ENCODE results near the gene ATP2B2. TPM values are rescaled to one million over a fixed set of nuclear protein-coding genes. Genes with fewer than 3 reads are reported as not detected.

ATP2B2 gene
- total and polyA plus RNA-seq, 10 of the 15 experiments (the other 5 are each of a cell fraction or from before 2014, with no cell fraction given): 0.04 TPM; not detected in 9

DNA sequence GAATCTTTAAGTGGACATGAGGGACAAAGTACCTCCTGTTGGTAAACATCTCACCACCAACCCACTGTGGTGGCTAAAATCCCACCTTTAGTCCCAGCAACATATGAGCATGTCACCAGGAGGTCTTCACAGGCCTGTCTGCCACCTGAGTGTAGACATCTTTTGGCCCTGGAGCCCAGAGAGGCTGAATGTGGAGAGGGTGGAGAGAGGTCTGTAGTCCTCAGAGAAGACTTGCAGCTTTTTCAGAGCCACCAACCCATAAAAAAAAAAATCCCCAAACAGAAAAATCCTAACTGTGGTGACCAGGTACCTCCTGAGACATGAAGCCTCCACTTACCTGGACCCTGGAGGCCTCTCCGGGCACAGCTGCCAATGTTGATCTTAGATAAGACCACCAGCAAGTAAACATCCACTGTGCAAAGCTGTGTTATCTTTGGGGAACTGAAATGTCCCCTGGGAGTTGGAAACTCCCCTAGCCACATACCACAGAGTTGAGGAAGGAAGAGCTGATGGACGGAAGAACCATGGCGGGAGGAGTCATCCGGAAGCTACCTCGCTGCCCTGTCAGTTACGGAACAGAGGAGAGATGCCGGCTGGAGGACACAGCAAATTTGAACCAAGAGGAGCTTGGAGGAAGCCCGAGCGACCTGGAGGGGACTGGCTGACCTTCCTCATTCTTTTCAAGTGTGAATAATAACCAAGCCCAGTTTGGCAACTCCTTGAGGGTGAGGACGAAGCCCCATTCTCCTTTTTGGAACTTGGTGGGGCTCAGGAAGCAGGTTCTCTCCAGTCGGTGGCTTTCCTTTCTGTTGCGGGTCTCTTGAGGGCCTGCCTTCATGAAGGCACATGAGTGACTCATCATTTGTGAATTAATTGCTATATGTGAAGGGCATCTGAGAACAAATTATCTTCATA is 212.6 kb downstream of the ATP2B2 start, which contains the start of gene GHRL (continued):
- TF ChIP-seq, protein P1, sequence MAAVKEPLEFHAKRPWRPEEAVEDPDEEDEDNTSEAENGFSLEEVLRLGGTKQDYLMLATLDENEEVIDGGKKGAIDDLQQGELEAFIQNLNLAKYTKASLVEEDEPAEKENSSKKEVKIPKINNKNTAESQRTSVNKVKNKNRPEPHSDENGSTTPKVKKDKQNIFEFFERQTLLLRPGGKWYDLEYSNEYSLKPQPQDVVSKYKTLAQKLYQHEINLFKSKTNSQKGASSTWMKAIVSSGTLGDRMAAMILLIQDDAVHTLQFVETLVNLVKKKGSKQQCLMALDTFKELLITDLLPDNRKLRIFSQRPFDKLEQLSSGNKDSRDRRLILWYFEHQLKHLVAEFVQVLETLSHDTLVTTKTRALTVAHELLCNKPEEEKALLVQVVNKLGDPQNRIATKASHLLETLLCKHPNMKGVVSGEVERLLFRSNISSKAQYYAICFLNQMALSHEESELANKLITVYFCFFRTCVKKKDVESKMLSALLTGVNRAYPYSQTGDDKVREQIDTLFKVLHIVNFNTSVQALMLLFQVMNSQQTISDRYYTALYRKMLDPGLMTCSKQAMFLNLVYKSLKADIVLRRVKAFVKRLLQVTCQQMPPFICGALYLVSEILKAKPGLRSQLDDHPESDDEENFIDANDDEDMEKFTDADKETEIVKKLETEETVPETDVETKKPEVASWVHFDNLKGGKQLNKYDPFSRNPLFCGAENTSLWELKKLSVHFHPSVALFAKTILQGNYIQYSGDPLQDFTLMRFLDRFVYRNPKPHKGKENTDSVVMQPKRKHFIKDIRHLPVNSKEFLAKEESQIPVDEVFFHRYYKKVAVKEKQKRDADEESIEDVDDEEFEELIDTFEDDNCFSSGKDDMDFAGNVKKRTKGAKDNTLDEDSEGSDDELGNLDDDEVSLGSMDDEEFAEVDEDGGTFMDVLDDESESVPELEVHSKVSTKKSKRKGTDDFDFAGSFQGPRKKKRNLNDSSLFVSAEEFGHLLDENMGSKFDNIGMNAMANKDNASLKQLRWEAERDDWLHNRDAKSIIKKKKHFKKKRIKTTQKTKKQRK (IDR thresholded peaks at IDR 0.05; ENCODE audit: low read depth, low read length): no peak
- TF ChIP-seq IKZF2 (IDR thresholded peaks at IDR 0.05) (peak; percentile 79 to 84), ATF7 (IDR thresholded peaks at IDR 0.05; ENCODE audit: low read depth) (0 out of 2 replicates have a peak, but pooled peaks have one; percentile 16), BCL11A (IDR thresholded peaks at IDR 0.05; ENCODE audit: low read depth, low read length) (no peak), TBL1XR1 (IDR thresholded peaks at IDR 0.05; ENCODE audit: low read depth, low read length) (peak; percentile 12; the same call in 1 of the 2 replicates), ZNF622 (IDR thresholded peaks at IDR 0.05) (no peak), MXI1 (IDR thresholded peaks at IDR 0.05; ENCODE audit: low read depth, low read length) (peak; percentile 59; the same call in 1 of the 2 replicates), DPF2 (IDR thresholded peaks at IDR 0.05) (peak; percentile 78), SMC3 (IDR thresholded peaks at IDR 0.05; ENCODE audit: borderline replicate concordance, low read length) (no peak), SMAD1 (IDR thresholded peaks at IDR 0.05; ENCODE audit: low read depth, partially characterized antibody) (no peak), ZSCAN29 (IDR thresholded peaks at IDR 0.05) (no peak), RELA (IDR thresholded peaks at IDR 0.05; ENCODE audit: borderline replicate concordance, partially characterized antibody) (peak; percentile 99), CBX3 (IDR thresholded peaks at IDR 0.05; ENCODE audit: borderline replicate concordance, low read depth) (no peak), STAT3 (IDR thresholded peaks at IDR 0.05; ENCODE audit: low read depth, low read length) (no peak), ASH2L (IDR thresholded peaks at IDR 0.05; ENCODE audit: borderline replicate concordance, low read depth) (no peak), SIN3A (IDR thresholded peaks at IDR 0.05; ENCODE audit: low read depth, low read length) (no peak)
- TF ChIP-seq, protein P2, sequence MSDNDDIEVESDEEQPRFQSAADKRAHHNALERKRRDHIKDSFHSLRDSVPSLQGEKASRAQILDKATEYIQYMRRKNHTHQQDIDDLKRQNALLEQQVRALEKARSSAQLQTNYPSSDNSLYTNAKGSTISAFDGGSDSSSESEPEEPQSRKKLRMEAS (IDR thresholded peaks at IDR 0.05; ENCODE audit: low read depth, low read length): no peak
- TF ChIP-seq, protein P3, sequence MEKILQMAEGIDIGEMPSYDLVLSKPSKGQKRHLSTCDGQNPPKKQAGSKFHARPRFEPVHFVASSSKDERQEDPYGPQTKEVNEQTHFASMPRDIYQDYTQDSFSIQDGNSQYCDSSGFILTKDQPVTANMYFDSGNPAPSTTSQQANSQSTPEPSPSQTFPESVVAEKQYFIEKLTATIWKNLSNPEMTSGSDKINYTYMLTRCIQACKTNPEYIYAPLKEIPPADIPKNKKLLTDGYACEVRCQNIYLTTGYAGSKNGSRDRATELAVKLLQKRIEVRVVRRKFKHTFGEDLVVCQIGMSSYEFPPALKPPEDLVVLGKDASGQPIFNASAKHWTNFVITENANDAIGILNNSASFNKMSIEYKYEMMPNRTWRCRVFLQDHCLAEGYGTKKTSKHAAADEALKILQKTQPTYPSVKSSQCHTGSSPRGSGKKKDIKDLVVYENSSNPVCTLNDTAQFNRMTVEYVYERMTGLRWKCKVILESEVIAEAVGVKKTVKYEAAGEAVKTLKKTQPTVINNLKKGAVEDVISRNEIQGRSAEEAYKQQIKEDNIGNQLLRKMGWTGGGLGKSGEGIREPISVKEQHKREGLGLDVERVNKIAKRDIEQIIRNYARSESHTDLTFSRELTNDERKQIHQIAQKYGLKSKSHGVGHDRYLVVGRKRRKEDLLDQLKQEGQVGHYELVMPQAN (conservative IDR thresholded peaks at IDR 0.05): 0 out of 2 replicates have a peak, but pooled peaks have one; percentile 3
- TF ChIP-seq, protein P4, sequence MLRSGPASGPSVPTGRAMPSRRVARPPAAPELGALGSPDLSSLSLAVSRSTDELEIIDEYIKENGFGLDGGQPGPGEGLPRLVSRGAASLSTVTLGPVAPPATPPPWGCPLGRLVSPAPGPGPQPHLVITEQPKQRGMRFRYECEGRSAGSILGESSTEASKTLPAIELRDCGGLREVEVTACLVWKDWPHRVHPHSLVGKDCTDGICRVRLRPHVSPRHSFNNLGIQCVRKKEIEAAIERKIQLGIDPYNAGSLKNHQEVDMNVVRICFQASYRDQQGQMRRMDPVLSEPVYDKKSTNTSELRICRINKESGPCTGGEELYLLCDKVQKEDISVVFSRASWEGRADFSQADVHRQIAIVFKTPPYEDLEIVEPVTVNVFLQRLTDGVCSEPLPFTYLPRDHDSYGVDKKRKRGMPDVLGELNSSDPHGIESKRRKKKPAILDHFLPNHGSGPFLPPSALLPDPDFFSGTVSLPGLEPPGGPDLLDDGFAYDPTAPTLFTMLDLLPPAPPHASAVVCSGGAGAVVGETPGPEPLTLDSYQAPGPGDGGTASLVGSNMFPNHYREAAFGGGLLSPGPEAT (IDR thresholded peaks at IDR 0.05; ENCODE audit: low read depth): peak; percentile 94
